K562 (cell line): ENCODE measurements around the gene PACC1. TPM values are rescaled to one million over a fixed set of nuclear protein-coding genes. Genes with fewer than 3 reads are reported as not detected.
A peak's percentile ranks its signal among the peaks of the same experiment; 100 is the strongest.

Experiments
- BCL6 ChIP-seq: fragments of 250-450 bp; sonication (Bioruptor Pico); IDR thresholded peaks from 2 replicates; pipeline ENCODE4 v1.4.0; 2020
- CREB3 ChIP-seq: fragments of 450-650 bp; conservative IDR thresholded peaks from 2 replicates; pipeline ENCODE4 v1.6.1; 2016; ENCODE audit warnings: missing genetic modification characterization, low read depth, mild to moderate bottlenecking, missing compliant biosample characterization, moderate library complexity
- ELK3 ChIP-seq: fragments of 450-650 bp; formaldehyde crosslinking; IDR thresholded peaks from 2 replicates; pipeline ENCODE4 v1.4.0; 2020; ENCODE audit warnings: mild to moderate bottlenecking
- FOXJ3 ChIP-seq: sonication (generic); formaldehyde crosslinking; IDR thresholded peaks from 2 replicates; pipeline ENCODE4 v1.4.0; 2020; ENCODE audit warnings: mild to moderate bottlenecking, missing genetic modification reagents
- KLF16 ChIP-seq: IDR thresholded peaks from 2 replicates; pipeline ENCODE4 v1.6.1; 2016; ENCODE audit warnings: antibody characterized with exemption
- LARP7 ChIP-seq: fragments of 450-650 bp; IDR thresholded peaks from 2 replicates; pipeline ENCODE4 v1.6.1; 2016
- MEF2A ChIP-seq: IDR thresholded peaks from 2 replicates; pipeline ENCODE4 v1.6.1; 2011; ENCODE audit warnings: low read depth, mild to moderate bottlenecking, low read length, moderate library complexity; ENCODE audit not compliant: control insufficient read depth
- PCBP2 ChIP-seq: fragments of 200-400 bp; formaldehyde crosslinking; IDR thresholded peaks from 2 replicates; pipeline ENCODE4 v1.6.1; 2018; ENCODE audit warnings: low read length, low read depth, mild to moderate bottlenecking, moderate library complexity; ENCODE audit not compliant: poor library complexity, severe bottlenecking
- RFX7 ChIP-seq: fragments of 250-450 bp; sonication (Bioruptor Pico); IDR thresholded peaks from 2 replicates; pipeline ENCODE4 v1.5.1; 2021; ENCODE audit warnings: mild to moderate bottlenecking
- RREB1 ChIP-seq: fragments of 250-450 bp; sonication (Bioruptor Pico); IDR thresholded peaks from 2 replicates; pipeline ENCODE4 v1.4.0; 2020
- RUNX1 ChIP-seq: sonication (generic); IDR thresholded peaks from 2 replicates; pipeline ENCODE4 v1.6.1; 2016; ENCODE audit warnings: antibody characterized with exemption, low read depth
- SP1 ChIP-seq: sonication (generic); formaldehyde crosslinking; IDR thresholded peaks from 2 replicates; pipeline ENCODE4 v1.8.1; 2022; ENCODE audit warnings: mild to moderate bottlenecking, missing genetic modification reagents
- TAF9B ChIP-seq: fragments of 450-650 bp; IDR thresholded peaks from 2 replicates; pipeline ENCODE4 v1.6.1; 2018; ENCODE audit warnings: mild to moderate bottlenecking; ENCODE audit not compliant: partially characterized antibody
- ZBTB8A ChIP-seq: fragments of 450-650 bp; IDR thresholded peaks from 2 replicates; pipeline ENCODE4 v1.6.1; 2018; ENCODE audit warnings: mild to moderate bottlenecking, moderate library complexity; ENCODE audit not compliant: partially characterized antibody
- ZC3H8 ChIP-seq: fragments of 450-650 bp; IDR thresholded peaks from 2 replicates; pipeline ENCODE4 v1.6.1; 2017
- ZNF124 ChIP-seq: sonication (generic); formaldehyde crosslinking; IDR thresholded peaks from 2 replicates; pipeline ENCODE4 v1.8.1; 2022; ENCODE audit warnings: missing genetic modification reagents
- ZNF263 ChIP-seq: sonication (generic); formaldehyde crosslinking; IDR thresholded peaks from 2 replicates; pipeline ENCODE4 v1.8.0; 2022; ENCODE audit warnings: mild to moderate bottlenecking, missing genetic modification reagents, borderline replicate concordance
- ZNF280B ChIP-seq: fragments of 250-450 bp; sonication (Bioruptor Pico); IDR thresholded peaks from 2 replicates; pipeline ENCODE4 v1.5.1; 2021; ENCODE audit warnings: mild to moderate bottlenecking
- ZNF324 ChIP-seq: fragments of 250-450 bp; sonication (Bioruptor Pico); IDR thresholded peaks from 2 replicates; pipeline ENCODE4 v1.4.0; 2020; ENCODE audit warnings: mild to moderate bottlenecking
- polyA plus RNA-seq, 8 experiments: library from polyadenylated mRNA; depleted of rRNA in 4 of 8; stranded (reverse) in 5 of 8; unstranded in 3 of 8; fragments of >200 nt; fragmentation: Nextera tagmentation in 2 of 8; fragmentation: Illumina TruSeq in 1 of 8; extraction: Ambion mirVana in 2 of 8; extraction: Trizol in 1 of 8; gene quantifications; 2 replicates each; pipeline versions ENCODE4 v1.2.1 to v1.2.3, GENCODE V29; 2011 to 2014; ENCODE audit warnings: inconsistent platforms in 1 of 8, missing spikeins in 1 of 8
- total RNA-seq, 7 experiments: library from RNA; depleted of rRNA in 6 of 7; stranded (reverse); fragments of >200 nt in 6 of 7; fragmentation: Illumina TruSeq in 2 of 7; extraction: Trizol in 2 of 7; gene quantifications; 2 replicates each; pipeline versions ENCODE4 v1.2.1 to v1.2.3, GENCODE V29; 2011 to 2021; ENCODE audit warnings: low replicate concordance in 1 of 7

PACC1 gene
- total and polyA plus RNA-seq, 9 of the 15 experiments (the other 6 are each of a cell fraction or from before 2014, with no cell fraction given) = 7.1 to 19.3 (median 14.9) TPM

- TF ChIP-seq TAF9B (no peak), RFX7 (no peak), RREB1 (CRISPR knock-in tag) (no peak), ZNF263 (CRISPR knock-in tag) (no peak), SP1 (CRISPR knock-in tag) (peak; percentile 61), ELK3 (CRISPR knock-in tag) (no peak), LARP7 (no peak), PCBP2 (no peak), CREB3 (no peak), BCL6 (no peak), MEF2A (no peak), FOXJ3 (CRISPR knock-in tag) (no peak), RUNX1 (no peak), KLF16 (0 out of 2 replicates have a peak, but pooled peaks have one; percentile 7), ZNF280B (CRISPR knock-in tag) (no peak), ZBTB8A (no peak), ZC3H8 (no peak), ZNF124 (CRISPR knock-in tag) (no peak), ZNF324 (CRISPR knock-in tag) (no peak)
Observed at GRCh38 chr1:212455803-212456528, 41.3 kb upstream of the PACC1 start (continued).
